Endothelial cell (in vitro differentiated cells): ENCODE results near the gene ADAP1. TPM values are rescaled to one million over a fixed set of nuclear protein-coding genes. Genes with fewer than 3 reads are reported as not detected.
"Not testable (repeated sequence)": the region's sequence is repeated elsewhere in the genome, so short reads cannot be mapped to it uniquely, and the experiment has no call there.

Experiments
- DNase-seq: peaks from one replicate; pipeline ENCODE4 v3.0.0; 2021; ENCODE audit warnings: low spot score
- H3K27ac Mint-ChIP-seq: one replicate; pipeline ENCODE4 v1.8.0; 2021; ENCODE audit warnings: mixed read lengths, inconsistent platforms; ENCODE audit not compliant: unreplicated experiment
- H3K27me3 Mint-ChIP-seq: one replicate; pipeline ENCODE4 v1.8.0; 2021; ENCODE audit warnings: mild to moderate bottlenecking, moderate library complexity, mixed read lengths, inconsistent platforms; ENCODE audit not compliant: unreplicated experiment
- H3K36me3 Mint-ChIP-seq: one replicate; pipeline ENCODE4 v1.8.0; 2021; ENCODE audit warnings: mild to moderate bottlenecking, low read depth, mixed read lengths, inconsistent platforms; ENCODE audit not compliant: unreplicated experiment
- H3K4me1 Mint-ChIP-seq: one replicate; pipeline ENCODE4 v1.8.0; 2021; ENCODE audit warnings: mild to moderate bottlenecking, mixed read lengths, inconsistent platforms; ENCODE audit not compliant: unreplicated experiment
- H3K4me3 Mint-ChIP-seq: one replicate; pipeline ENCODE4 v1.8.0; 2021; ENCODE audit warnings: mild to moderate bottlenecking, mixed read lengths, inconsistent platforms; ENCODE audit not compliant: unreplicated experiment
- H3K9me3 Mint-ChIP-seq: one replicate; pipeline ENCODE4 v1.8.0; 2021; ENCODE audit warnings: mixed read lengths, inconsistent platforms; ENCODE audit not compliant: unreplicated experiment
- CTCF ChIP-seq: fragments of 200-600 bp; sonication (generic); IDR thresholded peaks from one replicate; pipeline ENCODE4 v1.5.0; 2021; ENCODE audit warnings: antibody characterized with exemption; ENCODE audit not compliant: unreplicated experiment
- total RNA-seq: library from RNA; stranded (reverse); fragmentation: NEBNext Ultra II Directional; extraction: Animal tissue kit (Norgen Biotek cat#: 25700); gene quantifications from one replicate; pipeline ENCODE4 v1.2.1, GENCODE V29; 2021; ENCODE audit not compliant: unreplicated experiment

ADAP1 gene
- total RNA-seq, 1 donor from 2014 or later: 1.7 TPM

DNA sequence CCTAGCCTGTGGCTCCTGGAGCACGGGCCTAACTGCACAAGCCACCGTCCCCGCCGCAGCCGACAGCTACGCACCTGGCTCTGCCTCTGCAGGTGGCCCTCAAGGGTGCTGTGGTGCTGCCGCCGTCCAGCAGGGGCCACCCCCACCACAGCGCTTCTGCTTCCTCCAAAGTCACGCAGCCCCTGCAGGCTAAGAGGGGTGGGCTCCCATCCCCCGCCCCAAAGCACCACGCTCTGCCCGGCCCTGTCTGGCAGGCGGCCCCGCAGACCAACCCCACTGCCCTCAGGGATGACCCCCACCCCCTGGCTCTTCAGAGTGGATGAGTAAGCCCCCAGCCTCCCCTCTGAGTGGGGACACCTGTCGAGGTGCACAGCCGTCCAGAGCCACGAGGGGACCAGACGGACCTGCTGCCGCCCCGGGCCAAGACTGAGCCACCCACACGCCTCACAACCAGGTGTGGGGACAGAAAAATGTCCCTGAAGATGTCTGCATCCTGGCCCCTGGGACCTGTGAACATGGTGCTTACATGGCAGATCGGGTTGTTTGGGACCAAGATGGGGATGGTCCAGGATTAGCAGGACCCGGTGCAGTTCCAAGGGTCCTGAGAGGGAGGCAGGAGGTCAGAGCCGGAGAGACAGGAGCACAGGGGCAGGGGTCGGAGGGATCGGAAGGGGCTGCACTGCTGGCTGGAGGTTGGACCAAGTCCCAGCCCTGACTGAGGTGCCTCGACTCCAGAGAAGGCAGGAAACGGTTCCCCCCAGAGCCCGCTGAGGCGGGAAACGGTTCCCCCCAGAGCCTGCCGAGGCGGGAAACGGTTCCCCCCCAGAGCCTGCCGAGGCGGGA, 9.0 kb upstream of the ADAP1 start:
- no peak overlapping the region for H3K4me3 Mint-ChIP-seq
- H3K36me3 Mint-ChIP-seq: peaks cover 18% of the 10 kb centered on the region
- no peak for TF ChIP-seq CTCF
- H3K27me3 Mint-ChIP-seq: peaks cover 12% of the 10 kb centered on the region
- DNase-seq: no peak
- H3K9me3 Mint-ChIP-seq: no peaks in the 10 kb centered on the region
- no peak overlapping the region for H3K27ac Mint-ChIP-seq
- H3K4me1 Mint-ChIP-seq: peaks cover 3% of the 10 kb centered on the region

- peaks cover 13% of the 10 kb centered on the region for H3K36me3 Mint-ChIP-seq
- H3K4me3 Mint-ChIP-seq: no peak overlapping the region
- no peak overlapping the region for H3K27ac Mint-ChIP-seq
- no peak for DNase-seq
- H3K9me3 Mint-ChIP-seq: no peaks in the 10 kb centered on the region
- TF ChIP-seq CTCF: no peak
- H3K27me3 Mint-ChIP-seq: peaks cover 12% of the 10 kb centered on the region
- H3K4me1 Mint-ChIP-seq: peaks cover 3% of the 10 kb centered on the region
Observed at GRCh38 chr7:962401-963081, 8.1 kb upstream of the ADAP1 start.

- no peak for DNase-seq
- Mint-ChIP-seq H3K4me3 (no peak overlapping the region), H3K27ac (no peak overlapping the region), H3K4me1 (peaks cover 3% of the 10 kb centered on the region), H3K9me3 (no peaks in the 10 kb centered on the region), H3K27me3 (peaks cover 15% of the 10 kb centered on the region), H3K36me3 (peaks cover 8% of the 10 kb centered on the region)
- TF ChIP-seq CTCF: no peak
Observed at GRCh38 chr7:961546-962400, 7.3 kb upstream of the ADAP1 start.

DNA sequence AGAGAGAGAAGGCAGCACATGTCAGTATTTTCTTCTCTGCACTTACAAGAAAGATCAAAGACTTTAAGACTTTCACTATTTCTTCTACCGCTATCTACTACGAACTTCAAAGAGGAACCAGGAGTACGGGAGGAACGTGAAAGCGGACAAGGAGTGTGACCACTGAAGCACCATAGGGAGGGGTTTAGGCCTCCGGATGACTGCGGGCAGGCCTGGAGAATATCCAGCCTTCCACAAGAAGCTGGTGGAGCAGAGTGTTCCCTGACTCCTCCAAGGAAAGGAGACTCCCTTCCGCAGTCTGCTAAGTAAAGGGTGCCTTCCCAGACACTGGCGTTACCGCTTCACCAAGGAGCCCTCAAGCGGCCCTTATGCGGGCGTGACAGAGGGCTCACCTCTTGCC, 6.5 kb upstream of the ADAP1 start:
- H3K36me3 Mint-ChIP-seq, DNase-seq, H3K27ac Mint-ChIP-seq, H3K4me3 Mint-ChIP-seq, H3K9me3 Mint-ChIP-seq, H3K4me1 Mint-ChIP-seq: not testable (repeated sequence)
- H3K27me3 Mint-ChIP-seq: peaks cover 15% of the 10 kb centered on the region

DNA sequence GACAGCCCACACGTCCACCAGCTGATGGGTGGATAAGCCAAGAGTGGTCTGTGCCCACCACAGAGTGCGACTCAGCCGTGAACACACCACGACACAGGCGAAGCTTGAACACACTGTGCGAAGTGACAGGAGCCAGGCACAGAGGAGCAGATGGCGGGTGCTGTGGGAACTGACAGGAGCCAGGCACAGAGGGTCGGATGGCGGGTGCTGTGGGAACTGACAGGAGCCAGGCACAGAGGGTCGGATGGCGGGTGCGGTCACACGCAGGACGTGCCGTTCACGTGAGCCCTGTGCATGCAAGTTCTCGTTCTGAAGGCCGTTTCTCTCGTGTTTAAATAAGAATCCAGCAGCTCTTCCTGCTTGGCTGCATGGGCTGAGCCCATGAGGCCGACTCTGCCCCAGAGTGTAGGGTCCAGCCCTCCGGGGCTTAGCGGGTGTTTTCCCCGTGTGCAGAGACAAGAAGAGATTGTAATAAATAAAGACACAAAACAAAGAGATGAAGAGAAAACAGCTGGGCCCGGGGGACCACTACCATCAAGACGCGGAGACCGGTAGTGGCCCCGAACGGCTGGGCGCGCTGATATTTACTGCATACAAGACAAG, 5.9 kb upstream of the ADAP1 start:
- H3K9me3 Mint-ChIP-seq: no peaks in the 10 kb centered on the region
- no peak overlapping the region for H3K4me3 Mint-ChIP-seq
- H3K36me3 Mint-ChIP-seq: peaks cover 8% of the 10 kb centered on the region
- H3K27me3 Mint-ChIP-seq: peaks cover 17% of the 10 kb centered on the region
- no peak for DNase-seq
- TF ChIP-seq CTCF: no peak
- no peak overlapping the region for H3K27ac Mint-ChIP-seq
- peaks cover 3% of the 10 kb centered on the region for H3K4me1 Mint-ChIP-seq

GRCh38 chr7:959740-960139, 5.3 kb upstream of the ADAP1 start:
- not testable (repeated sequence) for H3K9me3 Mint-ChIP-seq, H3K4me1 Mint-ChIP-seq, H3K27ac Mint-ChIP-seq, H3K4me3 Mint-ChIP-seq, DNase-seq, H3K36me3 Mint-ChIP-seq
- peaks cover 18% of the 10 kb centered on the region for H3K27me3 Mint-ChIP-seq
